Neural crest cell (in vitro differentiated cells): ENCODE measurements around the gene SPEN. TPM values are rescaled to one million over a fixed set of nuclear protein-coding genes. Genes with fewer than 3 reads are reported as not detected.

Experiments
- DNase-seq: peaks from one replicate; pipeline ENCODE4 v3.0.0; 2021; ENCODE audit warnings: low read depth, mixed read lengths, low spot score
- H3K27ac Mint-ChIP-seq: one replicate; pipeline ENCODE4 v1.8.0; 2021; ENCODE audit warnings: mild to moderate bottlenecking, mixed read lengths; ENCODE audit not compliant: unreplicated experiment
- H3K27me3 Mint-ChIP-seq: 2 replicates; pipeline ENCODE4 v1.8.0; 2021; ENCODE audit warnings: low read depth, mild to moderate bottlenecking, mixed read lengths
- H3K36me3 Mint-ChIP-seq: 2 replicates; pipeline ENCODE4 v1.8.0; 2021; ENCODE audit warnings: low read depth, mild to moderate bottlenecking, mixed read lengths
- H3K4me1 Mint-ChIP-seq: 2 replicates; pipeline ENCODE4 v1.8.0; 2021; ENCODE audit warnings: mixed read lengths
- H3K4me3 Mint-ChIP-seq: one replicate; pipeline ENCODE4 v1.8.0; 2021; ENCODE audit warnings: mild to moderate bottlenecking, mixed read lengths
- H3K9me3 Mint-ChIP-seq: 2 replicates; pipeline ENCODE4 v1.8.0; 2021; ENCODE audit warnings: mixed read lengths
- CTCF ChIP-seq: fragments of 200-600 bp; sonication (generic); conservative IDR thresholded peaks from 2 replicates; pipeline ENCODE4 v1.5.0; 2021; ENCODE audit warnings: antibody characterized with exemption, mild to moderate bottlenecking
- total RNA-seq: library from RNA; stranded (reverse); gene quantifications from 2 replicates; pipeline ENCODE4 v1.2.1, GENCODE V29; 2021

The SPEN gene
- total RNA-seq, 1 donor from 2014 or later = 69.4 TPM

DNA sequence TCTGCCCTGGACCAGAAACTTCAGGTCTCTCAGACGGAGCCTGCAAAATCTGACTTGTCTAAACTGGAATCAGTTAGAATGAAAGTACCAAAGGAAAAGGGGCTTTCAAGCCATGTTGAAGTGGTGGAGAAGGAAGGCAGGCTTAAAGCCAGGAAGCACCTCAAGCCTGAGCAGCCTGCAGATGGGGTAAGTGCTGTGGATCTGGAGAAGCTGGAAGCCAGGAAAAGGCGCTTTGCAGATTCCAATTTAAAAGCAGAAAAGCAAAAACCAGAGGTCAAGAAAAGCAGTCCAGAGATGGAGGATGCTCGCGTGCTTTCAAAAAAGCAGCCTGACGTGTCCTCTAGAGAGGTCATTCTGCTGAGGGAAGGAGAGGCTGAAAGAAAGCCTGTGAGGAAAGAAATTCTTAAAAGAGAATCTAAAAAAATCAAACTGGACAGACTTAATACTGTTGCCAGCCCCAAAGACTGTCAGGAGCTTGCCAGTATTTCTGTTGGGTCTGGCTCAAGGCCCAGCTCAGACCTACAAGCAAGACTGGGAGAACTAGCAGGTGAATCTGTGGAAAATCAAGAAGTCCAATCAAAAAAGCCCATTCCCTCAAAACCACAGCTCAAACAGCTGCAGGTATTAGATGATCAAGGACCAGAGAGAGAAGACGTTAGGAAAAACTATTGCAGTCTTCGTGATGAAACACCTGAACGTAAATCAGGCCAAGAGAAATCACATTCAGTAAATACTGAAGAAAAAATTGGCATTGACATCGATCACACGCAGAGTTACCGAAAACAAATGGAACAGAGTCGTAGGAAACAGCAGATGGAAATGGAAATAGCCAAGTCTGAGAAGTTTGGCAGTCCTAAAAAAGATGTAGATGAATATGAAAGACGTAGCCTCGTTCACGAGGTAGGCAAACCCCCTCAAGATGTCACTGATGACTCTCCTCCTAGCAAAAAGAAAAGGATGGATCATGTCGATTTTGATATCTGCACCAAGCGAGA is 81.8 kb downstream of the SPEN start:
- Mint-ChIP-seq H3K36me3 (peaks cover 35% of the 10 kb centered on the region), H3K27me3 (no peaks in the 10 kb centered on the region), H3K4me1 (no peaks in the 10 kb centered on the region), H3K27ac (no peak overlapping the region), H3K4me3 (no peak overlapping the region), H3K9me3 (no peaks in the 10 kb centered on the region)
- DNase-seq = no peak
- TF ChIP-seq CTCF = no peak

DNA sequence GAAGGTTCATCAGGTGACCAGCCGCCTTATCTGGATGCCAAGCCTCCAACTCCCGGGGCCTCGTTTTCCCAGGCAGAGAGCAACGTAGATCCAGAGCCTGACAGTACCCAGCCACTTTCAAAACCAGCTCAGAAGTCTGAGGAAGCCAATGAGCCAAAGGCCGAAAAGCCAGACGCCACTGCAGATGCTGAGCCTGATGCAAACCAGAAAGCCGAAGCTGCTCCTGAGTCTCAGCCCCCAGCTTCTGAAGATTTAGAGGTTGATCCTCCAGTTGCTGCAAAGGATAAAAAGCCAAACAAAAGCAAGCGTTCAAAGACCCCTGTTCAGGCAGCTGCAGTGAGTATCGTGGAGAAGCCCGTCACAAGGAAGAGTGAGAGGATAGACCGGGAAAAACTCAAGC is 83.9 kb downstream of the SPEN start:
- Mint-ChIP-seq H3K9me3 (no peaks in the 10 kb centered on the region), H3K36me3 (peaks cover 43% of the 10 kb centered on the region)

GRCh38 chr1:15931884-15932283 is 84.4 kb downstream of the SPEN start:
- H3K36me3 Mint-ChIP-seq = peaks cover 45% of the 10 kb centered on the region
- no peaks in the 10 kb centered on the region for H3K9me3 Mint-ChIP-seq
- no peak overlapping the region for H3K4me3 Mint-ChIP-seq
- DNase-seq = no peak
- no peaks in the 10 kb centered on the region for H3K27me3 Mint-ChIP-seq
- no peak for TF ChIP-seq CTCF
- no peak overlapping the region for H3K27ac Mint-ChIP-seq
- H3K4me1 Mint-ChIP-seq = no peaks in the 10 kb centered on the region

More for the DNA sequence above, 83.9 kb downstream of the SPEN start:
- Mint-ChIP-seq H3K27ac (no peak overlapping the region), H3K4me1 (no peaks in the 10 kb centered on the region), H3K4me3 (no peak overlapping the region), H3K27me3 (no peaks in the 10 kb centered on the region)
- no peak for TF ChIP-seq CTCF
- DNase-seq = no peak

GRCh38 chr1:15932612-15933011 is 85.1 kb downstream of the SPEN start:
- Mint-ChIP-seq H3K36me3 (peaks cover 49% of the 10 kb centered on the region), H3K9me3 (no peaks in the 10 kb centered on the region), H3K4me3 (no peak overlapping the region), H3K27ac (no peak overlapping the region), H3K4me1 (peaks cover 3% of the 10 kb centered on the region), H3K27me3 (no peaks in the 10 kb centered on the region)
- no peak for DNase-seq
- no peak for TF ChIP-seq CTCF

GRCh38 chr1:15933684-15934083 is 86.2 kb downstream of the SPEN start:
- H3K36me3 Mint-ChIP-seq = peaks cover 43% of the 10 kb centered on the region
- H3K27ac Mint-ChIP-seq = no peak overlapping the region

More at GRCh38 chr1:15933684-15934083, 86.2 kb downstream of the SPEN start:
- DNase-seq = no peak
- Mint-ChIP-seq H3K4me1 (peaks cover 4% of the 10 kb centered on the region), H3K4me3 (no peak overlapping the region), H3K9me3 (no peaks in the 10 kb centered on the region), H3K27me3 (no peaks in the 10 kb centered on the region)
- TF ChIP-seq CTCF = no peak
